ENCODE data around the gene KIAA0513.

The KIAA0513 gene

GRCh38 chr16:85123891-85124635 is 96.5 kb downstream of the KIAA0513 start:
- DNase-seq: no peak

GRCh38 chr16:85124636-85125346 is 97.2 kb downstream of the KIAA0513 start:
- no peak for DNase-seq

DNA sequence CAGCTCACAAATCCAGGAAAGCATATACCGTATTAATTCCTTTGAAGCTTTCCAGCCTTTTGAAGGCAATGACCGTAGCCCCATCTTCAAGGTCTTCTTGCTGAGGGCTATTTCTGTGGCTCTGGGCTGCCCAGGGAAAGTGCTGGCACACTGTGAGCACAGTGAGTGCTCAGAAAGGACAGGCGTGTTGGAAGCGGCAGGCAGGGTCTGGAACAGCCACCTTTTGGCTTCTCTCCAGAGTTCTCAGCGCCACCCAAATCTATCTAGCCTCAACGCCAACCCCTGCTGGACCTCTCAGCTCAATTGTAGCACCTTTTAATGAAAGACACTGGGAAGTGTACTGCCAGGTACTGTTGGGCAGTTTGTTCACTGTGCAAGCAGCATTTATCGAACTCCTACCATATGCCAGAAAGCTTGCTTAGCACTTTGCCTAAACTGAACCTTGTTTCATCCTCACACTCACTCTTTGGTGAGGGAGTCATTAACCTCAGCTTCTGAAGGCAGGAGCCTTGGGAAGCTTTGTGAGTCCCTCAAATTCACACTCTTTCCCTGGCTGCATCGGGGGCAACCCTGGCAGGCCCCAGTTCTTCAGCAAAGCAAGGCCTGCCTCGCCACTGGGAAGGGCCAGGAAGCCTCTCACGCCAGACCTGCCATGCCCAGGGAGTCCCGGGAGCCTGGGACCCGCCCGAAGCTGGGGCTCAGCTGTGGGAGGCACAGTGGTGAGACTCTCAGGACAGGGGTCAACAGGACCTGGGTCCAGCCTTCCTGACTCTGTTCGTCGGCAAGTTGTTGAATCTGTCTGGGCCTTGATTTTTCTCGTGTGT is 98.2 kb downstream of the KIAA0513 start:
- DNase-seq: no peak

DNA sequence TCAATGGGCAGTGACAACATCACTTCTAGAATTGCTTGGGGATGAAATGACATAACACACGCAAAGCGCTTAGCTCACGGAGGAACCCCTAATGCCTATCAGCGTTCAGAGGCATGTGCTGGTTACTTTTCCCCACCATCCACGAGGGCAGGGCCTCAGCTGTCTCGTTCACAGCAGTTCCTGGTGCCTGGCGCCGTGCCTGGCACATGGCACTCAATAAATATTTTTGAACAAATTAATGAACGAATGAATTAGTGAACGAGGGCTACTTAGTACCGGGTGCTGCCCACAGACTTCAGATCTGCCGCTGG is 98.8 kb downstream of the KIAA0513 start:
- no peak for DNase-seq

DNA sequence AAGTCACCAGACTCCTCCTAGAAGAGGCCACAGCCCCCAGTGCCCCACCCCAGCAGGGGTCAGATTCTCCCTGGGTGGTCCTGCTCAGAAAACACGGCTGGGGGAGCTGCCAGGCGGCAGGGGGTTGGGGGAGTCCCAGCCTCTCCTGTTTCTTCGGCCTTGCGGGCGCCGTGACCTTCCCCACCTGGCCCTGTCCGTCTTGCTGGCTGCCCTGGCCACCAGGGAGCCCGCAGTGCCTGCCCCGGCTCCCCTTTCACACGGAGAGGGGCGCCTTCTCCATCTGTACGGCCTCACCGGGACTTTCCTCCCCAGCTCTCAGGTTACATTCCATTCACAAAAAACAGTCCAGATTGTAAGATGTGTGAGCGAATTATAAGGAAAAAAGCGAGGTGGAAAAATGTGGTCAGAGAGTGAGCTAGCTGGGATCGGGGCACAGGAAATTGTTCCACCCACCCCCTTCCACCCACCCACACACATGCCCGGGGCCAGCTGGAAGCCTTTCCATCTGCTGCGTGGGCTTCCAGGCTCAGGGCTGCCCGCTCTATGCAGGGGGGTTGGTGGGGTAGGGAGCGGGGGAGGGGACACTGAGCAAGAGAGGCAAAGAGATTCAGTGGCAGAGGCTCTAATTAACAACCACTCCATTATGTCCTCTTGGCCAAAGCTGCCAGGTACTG is 99.2 kb downstream of the KIAA0513 start:
- no peak for DNase-seq

DNA sequence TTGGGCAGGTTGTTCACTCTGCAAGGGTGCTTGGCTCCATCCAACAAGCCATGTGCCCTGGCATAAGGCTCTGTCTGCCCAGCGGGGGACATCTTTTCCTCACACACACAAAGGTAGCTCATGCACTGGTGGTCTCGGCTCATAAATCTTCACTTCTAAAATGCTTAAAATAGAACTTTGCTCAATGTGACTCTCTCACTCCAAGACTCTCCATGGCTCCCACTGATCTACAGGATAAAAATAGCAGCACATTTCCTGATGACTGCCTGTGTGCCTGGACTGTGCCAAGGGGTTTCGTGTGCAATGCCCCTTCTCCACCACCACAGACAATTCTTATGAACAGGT is 99.8 kb downstream of the KIAA0513 start:
- no peak for DNase-seq

DNA sequence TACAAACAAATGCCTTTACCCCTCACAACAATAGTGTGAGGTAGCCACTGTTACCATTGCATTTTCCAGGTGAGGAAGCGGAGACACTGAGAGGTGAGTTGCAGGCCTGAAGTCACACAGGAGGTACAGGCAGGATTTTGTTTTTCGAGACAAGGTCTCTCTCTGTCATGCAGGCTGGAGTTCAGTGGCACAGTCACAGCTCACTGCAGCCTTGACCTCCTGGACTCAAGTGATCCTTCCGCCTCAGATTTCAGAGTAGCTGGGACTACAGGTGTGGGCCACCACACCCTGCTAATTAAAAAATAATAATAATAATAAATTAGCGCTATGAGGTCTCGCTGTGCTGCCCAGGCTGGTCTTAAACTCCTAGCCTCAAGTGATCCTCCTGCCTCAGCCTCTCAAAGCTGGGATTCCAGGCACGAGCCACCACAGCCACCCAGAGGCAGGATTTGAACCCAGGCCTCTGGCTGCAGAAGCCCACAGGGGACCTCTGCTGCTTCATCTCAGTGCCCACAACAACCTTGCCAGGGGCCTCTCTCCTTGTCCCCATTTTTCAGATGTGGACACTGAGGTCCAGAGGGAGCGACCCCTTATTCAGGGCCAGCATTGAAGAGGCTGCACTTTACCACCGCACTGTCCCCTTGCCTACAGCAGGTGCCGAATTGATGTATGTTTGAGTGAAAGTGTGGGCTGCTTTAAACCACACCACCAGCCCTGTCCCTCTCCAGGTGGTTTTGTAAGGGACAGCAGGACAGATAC is 100.7 kb downstream of the KIAA0513 start:
- DNase-seq: no peak

DNA sequence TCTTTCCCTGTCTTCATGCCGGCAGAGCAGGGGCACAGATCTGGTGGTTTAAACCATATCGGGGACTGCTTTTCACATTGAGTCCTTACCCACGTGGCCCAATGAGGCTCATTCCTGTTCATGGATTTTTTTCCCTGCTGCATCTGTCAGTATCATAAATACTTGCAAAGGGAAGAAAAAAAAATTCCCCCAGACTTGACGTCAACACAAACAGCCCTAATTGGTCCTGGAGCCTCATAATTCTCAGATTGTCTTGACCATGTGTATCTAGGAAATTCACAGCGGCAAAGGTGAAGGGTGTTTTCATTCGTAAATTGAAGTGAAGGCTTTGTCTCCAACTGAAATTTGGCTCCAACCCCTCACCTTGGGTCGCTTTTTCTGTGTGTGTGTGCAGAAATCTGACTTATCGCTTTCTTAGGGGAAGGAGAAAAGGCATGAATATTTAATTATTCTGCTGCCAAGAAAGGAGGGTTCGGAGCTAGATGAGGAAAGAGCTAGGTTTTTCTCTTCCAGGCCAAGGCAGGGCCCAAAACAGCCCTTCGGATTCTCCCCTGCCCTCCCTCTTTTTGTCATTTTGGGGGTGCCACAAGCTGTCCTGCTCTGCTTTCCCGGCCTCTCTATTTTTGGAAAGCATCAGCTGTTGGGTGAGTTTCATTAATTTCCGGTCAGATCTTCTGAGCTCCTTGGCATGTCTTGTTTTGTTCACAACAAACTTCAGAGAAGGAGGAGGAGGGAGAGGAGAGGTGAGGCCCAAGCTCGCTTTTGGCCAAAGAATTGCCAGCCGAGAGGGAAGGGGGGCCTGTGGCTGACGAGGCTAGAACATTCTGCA is 102.5 kb downstream of the KIAA0513 start:
- DNase-seq: no peak

GRCh38 chr16:85130705-85131028 is 103.1 kb downstream of the KIAA0513 start:
- no peak for DNase-seq

GRCh38 chr16:85132456-85133289 is 105.1 kb downstream of the KIAA0513 start:
- no peak for DNase-seq

DNA sequence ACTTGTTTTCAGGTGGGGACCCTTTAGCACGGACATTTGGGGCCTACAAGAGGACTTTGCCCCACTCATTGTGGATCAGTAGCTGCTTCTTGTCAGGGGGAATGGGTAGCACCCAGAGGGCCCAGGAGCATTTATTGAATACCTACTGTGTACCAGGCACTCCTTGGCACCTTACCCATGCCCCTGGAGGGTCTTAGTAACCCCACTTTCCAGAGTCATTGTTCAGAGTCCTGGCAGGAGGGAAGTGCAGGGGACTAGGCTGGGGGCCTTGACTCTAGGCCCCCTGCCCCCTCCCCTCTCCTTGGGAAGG is 105.7 kb downstream of the KIAA0513 start:
- no peak for DNase-seq

- DNase-seq: no peak
Observed at GRCh38 chr16:85134076-85134788, 106.6 kb downstream of the KIAA0513 start.

- no peak for DNase-seq
Observed at GRCh38 chr16:85134789-85135142, 107.2 kb downstream of the KIAA0513 start.

GRCh38 chr16:85136213-85136701 is 108.7 kb downstream of the KIAA0513 start:
- DNase-seq: peak; percentile 75

DNA sequence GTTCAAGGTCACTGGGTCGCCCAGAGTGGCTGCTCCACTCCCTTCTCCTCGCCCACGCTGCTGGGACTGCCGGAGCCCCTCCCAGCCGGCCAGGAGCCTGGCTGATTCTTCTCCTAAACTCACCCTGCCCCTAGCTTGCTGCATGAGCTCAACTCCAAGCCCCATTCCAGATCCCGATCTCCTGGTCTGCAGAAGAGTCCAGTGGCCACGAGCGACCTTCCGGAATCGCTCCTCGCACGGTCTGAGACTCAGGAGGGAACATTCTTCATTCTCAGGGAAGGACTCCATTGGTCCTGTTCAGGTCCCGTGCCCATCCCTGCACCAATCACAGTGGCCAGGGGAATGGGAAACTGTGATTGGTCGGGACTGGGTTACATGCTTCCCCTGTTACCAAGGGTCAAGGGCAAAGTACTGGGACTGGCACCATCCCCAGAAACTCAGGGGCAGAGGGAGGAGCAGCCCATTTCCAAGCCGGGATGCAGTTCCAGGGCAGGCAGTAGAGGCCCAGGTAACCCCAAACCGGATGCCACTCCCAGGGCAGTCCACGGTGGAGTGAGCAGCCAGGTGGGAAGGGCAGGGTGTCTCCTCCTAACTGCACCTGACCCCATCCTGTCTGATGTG is 109.2 kb downstream of the KIAA0513 start:
- no peak for DNase-seq

DNA sequence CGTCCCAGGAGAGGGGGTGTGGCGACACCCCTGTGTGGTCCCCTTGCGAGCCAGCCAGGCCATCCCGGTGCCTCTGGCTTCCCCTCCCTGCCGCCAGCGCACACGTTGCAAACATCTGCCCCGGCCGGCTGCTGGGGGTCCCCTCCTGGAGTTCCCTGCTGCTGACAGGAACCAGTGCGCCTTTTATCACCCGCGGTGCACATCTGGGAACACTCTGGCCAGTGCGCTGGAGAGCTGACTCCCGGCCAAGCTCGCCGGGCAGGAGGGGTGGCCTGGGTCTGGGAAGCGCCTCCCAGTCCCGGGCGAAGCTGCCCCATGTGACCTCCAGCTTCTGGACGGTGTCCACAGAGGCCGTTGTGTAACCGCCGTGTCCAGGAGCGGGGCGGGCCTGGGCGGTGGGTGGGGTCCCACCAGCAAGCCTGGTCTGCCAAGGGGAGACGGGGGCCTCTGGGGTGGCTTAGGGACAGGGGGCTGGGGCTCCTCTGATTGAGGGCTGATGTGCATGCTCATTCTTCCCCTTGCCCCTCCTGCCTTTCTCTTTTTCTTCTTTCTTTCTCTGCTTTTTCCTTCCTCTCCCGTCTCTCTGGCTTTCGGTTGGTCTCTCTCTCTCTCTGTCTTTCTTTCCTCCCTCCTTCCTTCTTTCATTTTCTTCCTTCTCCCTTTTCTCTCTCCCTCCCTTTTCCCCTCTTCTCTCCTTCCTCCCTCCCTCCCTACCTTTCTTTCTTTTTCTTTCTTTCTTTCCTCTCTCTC is 109.9 kb downstream of the KIAA0513 start:
- DNase-seq: peak; percentile 39

DNA sequence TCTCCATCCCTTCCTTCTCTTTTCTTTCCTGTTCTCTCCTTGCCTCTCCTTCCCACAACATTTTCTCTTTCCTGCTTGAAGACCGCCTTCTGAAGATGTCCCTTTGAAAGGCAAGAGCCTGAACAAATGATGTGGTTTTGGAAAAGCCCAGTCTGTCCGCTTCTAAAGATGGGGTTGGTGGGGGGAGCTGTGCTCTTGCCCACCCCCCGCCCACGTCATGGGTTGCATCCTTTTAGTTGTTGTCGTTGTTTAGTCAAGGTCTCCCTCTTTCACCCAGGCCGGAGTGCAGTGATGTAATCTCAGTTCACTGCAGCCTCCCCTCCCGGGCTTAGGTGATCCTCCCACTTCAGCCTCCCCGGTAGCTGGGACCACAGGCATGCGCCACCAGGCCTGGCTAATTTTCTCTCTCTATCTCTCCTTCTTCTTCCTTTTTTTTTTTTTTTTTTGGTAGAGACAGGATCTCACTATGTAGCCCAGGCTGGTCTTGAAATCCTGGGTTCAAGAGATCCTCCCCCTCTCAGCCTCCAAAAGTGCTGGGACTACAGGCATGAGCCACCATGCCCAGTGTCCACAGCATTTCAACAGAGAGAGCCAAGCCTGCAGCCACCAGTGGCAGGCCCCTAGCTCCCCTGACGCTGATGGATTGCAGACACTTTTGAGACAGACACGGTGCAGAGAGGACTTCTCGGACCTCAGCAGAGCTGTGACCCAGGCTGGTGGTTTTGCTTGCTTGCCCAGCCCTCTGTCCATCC is 110.7 kb downstream of the KIAA0513 start:
- DNase-seq: no peak
